NCI-H526 (cell line): ENCODE results near the gene THSD7B.
"Not testable (repeated sequence)": the region's sequence is repeated elsewhere in the genome, so short reads cannot be mapped to it uniquely, and the experiment has no call there.

ENCODE experiments used
- DNase-seq, 2 experiments: peaks; one replicate each; lab custom pipeline; 2025; lab: John Stamatoyannopoulos, UW

THSD7B gene

GRCh38 chr2:137039482-137040152 lies 274.3 kb downstream of the THSD7B start:
- DNase-seq = no peak

GRCh38 chr2:137047369-137047768 lies 282.0 kb downstream of the THSD7B start:
- DNase-seq = no peak

- no peak for DNase-seq
Measured at GRCh38 chr2:137048455-137048854, 283.1 kb downstream of the THSD7B start.

GRCh38 chr2:137049518-137049917 lies 284.2 kb downstream of the THSD7B start:
- no peak for DNase-seq

DNA sequence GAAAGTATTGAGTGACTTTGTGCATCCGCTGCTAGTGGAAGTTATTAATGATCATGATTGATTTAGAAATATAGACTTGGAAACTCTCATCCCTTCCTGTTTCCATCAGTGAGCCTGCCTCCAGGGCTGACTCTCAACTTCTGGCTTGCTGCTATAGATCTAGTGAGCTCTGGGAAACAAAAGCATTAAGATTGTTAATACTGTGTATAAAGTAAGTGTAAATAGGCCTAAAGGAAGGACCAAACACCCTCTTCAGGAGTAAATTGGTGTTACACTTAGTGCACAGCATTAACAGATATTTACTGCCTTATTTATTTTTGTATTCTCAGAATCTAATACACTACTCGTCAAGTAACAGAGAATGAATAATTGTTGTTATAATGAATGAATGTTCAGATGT lies 285.6 kb downstream of the THSD7B start:
- DNase-seq = no peak

- peak; percentile 8 to 18 for DNase-seq
Measured at GRCh38 chr2:137051778-137052398, 286.5 kb downstream of the THSD7B start.

DNA sequence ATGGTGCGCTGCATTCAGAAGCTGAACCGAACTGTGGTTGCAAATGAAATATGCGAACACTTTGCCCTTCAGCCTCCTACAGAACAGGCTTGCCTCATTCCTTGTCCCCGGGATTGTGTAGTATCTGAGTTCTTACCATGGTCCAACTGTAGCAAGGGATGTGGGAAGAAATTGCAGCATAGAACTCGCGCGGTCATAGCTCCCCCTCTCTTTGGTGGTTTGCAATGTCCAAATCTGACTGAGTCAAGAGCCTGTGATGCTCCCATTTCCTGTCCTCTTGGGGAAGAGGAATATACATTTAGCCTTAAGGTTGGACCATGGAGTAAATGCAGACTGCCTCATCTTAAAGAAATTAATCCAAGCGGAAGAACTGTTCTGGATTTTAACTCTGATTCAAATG lies 291.4 kb downstream of the THSD7B start:
- no peak for DNase-seq

DNA sequence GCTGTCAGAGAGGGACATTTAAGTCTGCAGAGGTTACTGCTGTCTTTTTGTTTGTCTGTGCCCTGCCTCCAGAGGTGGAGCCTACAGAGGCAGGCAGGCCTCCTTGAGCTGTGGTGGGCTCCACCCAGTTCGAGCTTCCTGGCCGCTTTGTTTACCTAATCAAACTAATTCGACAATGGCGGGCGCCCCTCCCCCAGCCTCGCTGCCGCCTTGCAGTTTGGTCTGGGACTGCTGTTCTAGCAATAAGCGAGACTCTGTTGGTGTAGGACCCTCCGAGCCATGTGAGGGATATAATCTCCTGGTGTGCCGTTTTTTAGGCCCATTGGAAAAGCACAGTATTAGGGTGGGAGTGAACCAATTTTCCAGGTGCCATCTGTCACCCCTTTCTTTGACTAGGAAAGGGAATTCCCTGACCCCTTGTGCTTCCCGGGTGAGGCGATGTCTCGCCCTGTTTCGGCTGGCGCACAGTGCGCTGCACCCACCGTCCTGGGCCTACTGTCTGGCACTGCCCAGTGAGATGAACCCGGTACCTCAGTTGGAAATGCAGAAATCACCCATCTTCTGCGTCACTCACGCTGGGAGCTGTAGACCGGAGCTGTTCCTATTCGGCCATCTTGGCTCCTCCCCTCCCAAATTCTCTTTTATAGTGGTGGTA lies 310.9 kb downstream of the THSD7B start:
- DNase-seq = peak in 1 of 2 experiments; percentile 32

- DNase-seq = no peak
Measured at GRCh38 chr2:137091704-137092103, 326.4 kb downstream of the THSD7B start.

DNA sequence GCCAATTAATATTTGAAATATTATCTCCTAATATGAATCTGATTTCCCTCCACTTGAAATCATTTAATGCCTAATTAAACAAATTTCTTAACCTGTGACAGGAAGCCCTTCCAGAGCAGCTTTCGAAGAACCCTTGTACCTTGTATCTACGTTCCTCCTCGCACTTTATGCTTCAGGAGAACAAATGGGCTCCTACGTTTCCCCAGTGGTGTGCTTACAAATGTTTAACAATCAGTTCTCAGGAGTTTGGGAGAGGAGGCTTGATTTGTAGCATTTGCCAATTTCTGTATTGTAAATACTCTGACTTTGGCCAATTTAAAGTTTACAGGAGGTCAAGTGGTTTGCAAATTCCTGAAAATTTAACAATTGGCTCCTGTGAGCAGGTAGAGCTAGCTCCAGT lies 327.8 kb downstream of the THSD7B start:
- DNase-seq = no peak

DNA sequence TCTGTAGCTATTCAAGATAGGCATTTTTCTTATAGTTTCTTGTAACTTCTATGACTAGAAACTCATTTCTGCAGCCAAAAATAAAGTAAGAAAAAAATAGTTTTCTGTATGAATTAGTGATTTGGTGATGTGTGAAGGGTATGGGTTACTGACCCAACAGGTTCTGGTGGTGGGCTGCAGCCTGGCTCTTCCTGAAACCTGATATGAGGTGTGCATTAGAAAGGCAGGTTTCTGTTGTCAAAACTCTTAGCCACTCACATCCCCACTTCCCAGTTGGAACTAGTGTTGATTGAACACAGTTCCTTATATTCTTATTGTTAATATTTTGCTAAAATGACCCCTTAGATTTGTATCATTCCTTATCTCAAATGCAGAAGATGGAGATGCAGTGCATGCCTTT lies 330.8 kb downstream of the THSD7B start:
- no peak for DNase-seq

DNA sequence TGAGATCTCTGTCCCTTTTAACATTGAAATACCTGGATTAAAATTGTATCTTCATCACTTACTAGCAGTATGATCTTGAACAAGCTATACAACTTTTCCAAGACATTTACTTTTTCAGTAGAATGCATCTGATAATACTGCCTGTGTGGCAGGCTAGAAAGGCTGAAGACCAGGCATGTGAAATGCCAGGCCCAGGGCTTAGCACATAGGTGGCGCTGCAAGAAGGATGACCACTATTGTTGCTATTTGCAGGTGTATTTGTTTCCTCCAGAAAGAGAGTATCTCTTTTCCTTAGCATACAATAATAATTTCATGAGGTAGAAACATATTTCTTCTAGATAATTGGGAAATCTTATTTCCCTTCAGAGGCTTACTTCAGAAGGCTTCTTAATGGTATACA lies 331.3 kb downstream of the THSD7B start:
- DNase-seq = no peak

- DNase-seq = not testable (repeated sequence)
Measured at GRCh38 chr2:137101814-137102213, 336.5 kb downstream of the THSD7B start.

GRCh38 chr2:137107904-137108303 lies 342.6 kb downstream of the THSD7B start:
- DNase-seq = peak; percentile 23 to 38

DNA sequence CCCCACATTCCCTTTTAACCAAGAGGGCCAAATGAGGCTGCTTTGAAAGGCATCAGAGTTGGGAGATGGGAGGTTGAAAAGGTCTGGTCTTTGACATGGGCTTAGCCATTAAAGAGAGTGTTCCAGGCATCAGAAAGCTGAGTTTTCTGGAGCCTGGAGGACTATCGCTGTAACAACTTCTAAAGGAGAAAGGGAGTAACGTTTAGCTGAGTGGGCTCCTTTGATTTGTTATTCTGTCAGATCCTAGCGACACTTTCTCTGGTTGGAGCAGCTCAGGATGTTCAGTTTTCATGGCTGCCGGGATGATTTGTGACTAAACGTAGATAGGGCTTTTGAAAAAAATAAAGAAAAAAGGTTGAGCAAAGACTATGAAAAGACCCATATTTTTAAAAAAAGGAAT lies 346.6 kb downstream of the THSD7B start:
- no peak for DNase-seq

- DNase-seq = no peak
Measured at GRCh38 chr2:137115081-137115794, 349.9 kb downstream of the THSD7B start.

GRCh38 chr2:137115795-137116089 lies 350.4 kb downstream of the THSD7B start:
- no peak for DNase-seq

DNA sequence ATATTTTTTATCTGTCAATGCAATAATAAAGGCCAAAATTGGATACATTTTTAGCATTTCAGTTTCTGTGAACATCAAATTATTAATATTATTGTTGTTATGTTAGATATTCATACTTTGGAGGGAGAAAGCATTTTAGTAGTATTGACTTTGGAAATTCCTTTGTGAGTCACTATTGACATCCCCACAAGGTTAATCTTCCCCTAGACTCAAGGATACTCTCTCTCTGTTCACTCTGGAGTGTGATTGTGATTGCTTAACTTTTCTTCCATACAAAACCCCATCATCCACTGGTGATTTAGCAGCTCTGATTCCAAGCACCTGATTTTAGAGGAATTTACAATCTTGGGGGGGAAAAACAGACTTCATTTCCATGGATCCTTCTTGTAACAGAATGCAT lies 352.0 kb downstream of the THSD7B start:
- no peak for DNase-seq

- DNase-seq = no peak
Measured at GRCh38 chr2:137118140-137118539, 352.8 kb downstream of the THSD7B start.

DNA sequence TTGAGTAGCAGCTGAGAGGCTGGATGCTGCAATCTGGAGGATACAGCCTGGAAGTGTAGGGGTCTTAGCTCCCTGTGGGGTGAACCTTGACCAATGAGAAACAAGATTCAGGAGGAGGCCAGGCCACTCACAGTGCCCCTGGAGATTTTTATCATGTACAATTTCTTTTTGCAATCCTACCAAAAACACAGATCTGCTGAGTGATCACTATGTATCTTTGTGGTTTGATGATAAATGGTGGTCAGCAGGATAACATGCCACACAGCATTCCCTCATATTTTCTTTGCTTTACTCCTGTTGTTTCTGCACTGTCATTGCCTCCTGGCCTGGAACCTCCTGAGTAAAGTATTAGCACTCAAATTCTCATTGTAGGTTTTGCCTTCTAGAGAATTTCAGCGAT lies 357.9 kb downstream of the THSD7B start:
- no peak for DNase-seq

- DNase-seq = no peak
Measured at GRCh38 chr2:137133225-137133624, 367.9 kb downstream of the THSD7B start.

GRCh38 chr2:137138263-137138662 lies 372.9 kb downstream of the THSD7B start:
- peak in 1 of 2 experiments; percentile 4 for DNase-seq

DNA sequence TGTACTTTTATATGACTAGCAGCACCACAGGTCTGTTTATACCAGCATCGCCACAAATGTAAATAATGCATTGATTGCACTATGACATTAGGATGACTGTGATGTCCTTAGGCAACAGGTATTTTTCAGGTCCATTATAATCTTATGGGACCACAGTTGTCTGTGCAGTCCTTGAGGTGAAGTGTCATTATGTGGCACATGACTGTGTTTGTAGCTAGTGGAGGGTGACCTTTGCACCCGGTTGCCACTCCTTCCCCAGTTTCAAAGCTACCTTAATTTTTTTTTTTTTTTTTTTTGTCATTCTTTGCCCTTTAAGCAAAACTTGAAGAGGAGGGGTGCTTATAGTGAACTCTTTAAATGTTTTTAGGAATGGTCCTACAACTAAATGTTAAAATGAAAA lies 386.4 kb downstream of the THSD7B start:
- no peak for DNase-seq
